HG03342 (cell line): ENCODE results near the gene DGAT2.

Experiments
- ATAC-seq: cut with Tn5 transposase; IDR thresholded peaks from one replicate; pipeline ENCODE4 v1.9.1; 2021; ENCODE audit warnings: mild to moderate bottlenecking, moderate library complexity; ENCODE audit not compliant: unreplicated experiment

The DGAT2 gene

DNA sequence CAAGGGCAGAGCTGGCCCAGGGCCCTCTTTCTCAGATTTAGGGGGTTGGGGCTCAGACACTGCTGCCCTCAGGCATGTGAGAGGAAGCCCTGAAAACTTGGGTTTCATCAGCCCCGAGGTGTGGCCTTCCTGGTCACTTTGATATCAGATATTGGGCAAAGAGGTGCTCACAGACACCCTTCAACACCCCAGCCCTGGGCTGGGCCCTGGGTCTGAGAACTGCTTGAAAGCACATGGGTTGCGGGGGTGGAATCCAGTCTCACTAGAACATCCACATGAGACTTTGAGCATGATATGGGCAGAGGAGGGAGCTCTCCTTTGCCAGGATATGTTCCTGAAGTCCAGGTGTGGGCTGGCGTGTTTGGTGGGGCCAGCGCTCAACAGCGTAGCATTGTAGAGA, 10.4 kb downstream of the DGAT2 start:
- ATAC-seq: no peak

DNA sequence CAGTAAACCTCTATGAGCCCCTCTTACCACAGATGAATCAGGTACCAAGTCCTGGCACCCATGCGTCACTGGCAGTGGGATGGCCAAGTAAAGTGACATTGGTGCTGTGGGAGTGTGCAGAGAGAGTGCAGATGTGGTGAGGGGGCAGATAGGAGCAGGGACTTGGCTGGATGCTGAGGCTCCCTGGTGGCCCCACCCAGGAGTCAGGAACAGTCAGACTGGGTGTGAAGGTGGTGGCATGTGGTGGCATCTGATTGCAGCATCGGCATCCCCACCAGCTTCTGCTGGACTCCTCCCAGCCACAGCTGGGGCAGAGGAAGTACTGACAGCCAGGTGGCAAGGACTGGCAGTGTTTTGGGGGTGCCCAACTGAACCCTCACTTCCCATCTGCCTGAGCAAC, 11.4 kb downstream of the DGAT2 start:
- ATAC-seq: no peak

DNA sequence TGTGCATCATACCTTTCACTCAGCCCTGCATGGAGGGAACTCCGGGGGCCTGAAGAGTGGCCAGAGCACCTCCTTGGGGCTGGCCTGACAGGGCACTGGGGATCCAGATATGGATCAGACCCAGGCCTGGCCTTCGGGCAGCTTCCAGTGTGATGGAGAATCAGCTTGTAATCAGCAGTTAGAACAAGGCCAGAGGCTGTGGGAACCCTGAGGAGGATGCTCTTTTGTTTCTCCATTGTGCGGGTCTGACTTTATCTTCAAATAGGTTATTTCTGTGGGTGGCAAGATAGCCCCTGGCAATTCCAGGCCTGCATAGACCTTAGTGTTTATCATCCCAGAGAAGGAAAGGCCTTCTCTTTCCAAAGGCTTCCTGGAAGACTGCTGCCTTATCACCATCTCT, 12.3 kb downstream of the DGAT2 start:
- ATAC-seq: no peak

DNA sequence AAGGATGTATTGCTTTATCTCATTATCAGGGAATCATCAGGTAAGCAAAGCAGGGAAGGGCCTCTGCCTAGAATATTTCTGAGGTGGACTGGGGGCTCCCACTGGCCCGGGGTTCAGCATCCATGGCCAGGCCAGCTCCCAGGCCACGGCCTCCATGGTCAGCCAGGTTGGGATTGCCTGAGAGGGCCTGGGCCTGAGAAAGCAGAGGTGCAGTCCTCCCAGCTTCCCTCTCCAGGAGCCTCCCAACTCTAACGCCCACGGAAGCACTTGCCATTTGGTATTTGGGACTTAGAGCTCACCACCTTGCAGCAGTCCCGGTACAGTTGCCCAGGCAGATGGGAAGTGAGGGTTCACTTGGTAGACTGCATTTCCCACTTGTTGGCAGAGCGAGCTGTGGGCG, 12.7 kb downstream of the DGAT2 start:
- no peak for ATAC-seq

DNA sequence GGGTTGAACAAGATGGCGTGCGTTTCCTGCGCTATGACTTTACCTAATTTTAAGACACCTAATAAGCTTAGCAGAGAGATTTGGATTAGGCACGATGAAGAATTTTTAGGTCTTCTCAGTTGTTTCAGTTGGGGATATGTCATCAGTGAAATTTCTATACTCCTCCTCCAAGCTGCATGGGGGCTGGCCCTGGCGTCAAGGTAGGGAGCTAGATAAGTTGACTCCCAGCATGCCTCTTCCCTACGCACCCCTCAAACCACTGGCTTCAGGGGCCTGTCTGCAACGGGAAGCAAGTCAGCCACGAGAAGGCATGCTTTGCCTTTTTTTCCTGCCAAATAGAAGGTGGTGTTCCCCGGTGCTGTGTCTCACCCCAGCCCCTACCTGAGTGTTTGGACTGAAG, 13.3 kb downstream of the DGAT2 start:
- ATAC-seq: no peak

DNA sequence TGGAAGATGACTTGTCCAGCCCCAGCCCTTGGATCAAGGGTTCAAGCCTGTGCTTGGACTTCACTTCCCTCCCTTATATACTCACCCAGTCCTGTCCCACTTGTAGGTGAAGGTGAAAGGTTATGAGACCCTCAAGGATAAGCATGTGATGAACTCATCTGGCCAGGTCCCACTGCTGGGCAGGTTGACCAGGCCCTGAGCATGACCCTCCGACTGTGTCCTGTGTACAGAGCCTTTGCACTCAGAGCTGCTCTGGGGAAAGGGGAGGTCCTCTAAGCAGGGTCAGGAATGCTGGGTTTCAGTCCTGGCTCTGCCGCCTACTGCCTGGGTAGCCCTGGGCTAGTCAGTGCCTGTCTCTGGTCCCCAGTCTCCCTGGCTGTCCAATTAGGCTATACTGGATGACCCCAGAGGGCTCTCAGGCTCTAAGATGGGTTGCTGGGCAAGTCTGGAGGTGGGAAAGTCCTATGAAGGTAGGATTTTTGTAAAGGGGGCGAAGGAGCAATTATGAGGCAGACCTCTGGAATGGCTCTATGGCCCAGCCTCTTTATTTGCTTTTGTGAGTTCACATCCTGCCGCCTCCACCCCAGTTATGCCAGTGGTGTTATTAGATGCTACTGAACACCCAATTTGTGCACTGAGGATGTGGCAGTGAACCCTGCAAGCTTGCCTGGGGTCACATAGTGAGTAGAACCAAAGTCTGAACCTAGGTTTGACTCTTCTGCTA, 14.1 kb downstream of the DGAT2 start:
- no peak for ATAC-seq

DNA sequence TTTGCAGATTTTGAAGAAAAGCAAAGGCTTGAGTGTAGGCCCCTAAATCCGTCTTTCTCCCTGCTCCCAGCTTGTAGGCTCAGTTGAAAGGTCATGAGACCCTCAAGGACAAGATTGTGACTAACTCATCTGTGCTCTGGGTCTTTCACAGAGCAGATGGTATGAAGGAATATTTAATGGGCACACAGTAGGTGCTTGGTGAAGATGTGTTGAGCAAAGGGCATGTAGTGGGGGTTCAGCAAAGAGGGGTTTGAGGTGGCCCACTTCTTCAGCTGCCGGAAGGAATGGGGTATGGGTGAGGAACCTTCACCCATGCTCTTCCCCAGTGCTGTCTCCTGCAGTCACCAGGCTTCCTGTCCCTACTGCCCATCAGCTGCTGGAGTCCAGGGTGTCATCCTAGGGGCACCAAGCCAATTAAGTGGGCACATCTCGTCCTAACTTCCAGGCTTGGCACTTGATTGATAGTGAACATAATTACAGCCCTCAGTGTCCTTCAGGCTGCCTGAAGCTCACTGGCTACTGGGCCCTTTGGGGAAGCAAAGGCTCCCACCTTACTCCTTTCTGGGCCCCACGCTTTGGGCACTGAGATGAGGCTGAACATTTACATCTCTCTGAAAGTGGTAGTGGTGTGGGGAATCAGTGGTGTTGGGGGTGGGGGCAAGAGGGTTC, 15.0 kb downstream of the DGAT2 start:
- ATAC-seq: no peak

DNA sequence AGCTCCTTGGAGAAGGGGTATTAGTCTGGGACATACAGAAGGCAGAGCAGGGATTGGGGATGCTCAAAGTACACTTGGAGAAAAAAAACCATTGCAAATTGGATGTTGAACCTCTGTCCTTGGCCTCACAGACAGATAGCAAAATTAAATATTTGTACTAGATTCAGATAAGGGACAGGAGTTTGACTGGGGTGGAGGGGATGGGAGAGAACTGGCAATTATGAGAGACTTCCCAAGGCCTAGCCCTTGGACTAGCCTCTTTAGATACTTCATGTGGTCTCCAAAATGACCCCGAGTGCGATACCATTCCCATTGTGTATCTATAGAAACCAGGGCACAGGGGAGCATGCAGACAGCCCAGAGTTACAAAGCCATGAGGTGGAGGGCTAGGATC, 15.5 kb downstream of the DGAT2 start:
- no peak for ATAC-seq

DNA sequence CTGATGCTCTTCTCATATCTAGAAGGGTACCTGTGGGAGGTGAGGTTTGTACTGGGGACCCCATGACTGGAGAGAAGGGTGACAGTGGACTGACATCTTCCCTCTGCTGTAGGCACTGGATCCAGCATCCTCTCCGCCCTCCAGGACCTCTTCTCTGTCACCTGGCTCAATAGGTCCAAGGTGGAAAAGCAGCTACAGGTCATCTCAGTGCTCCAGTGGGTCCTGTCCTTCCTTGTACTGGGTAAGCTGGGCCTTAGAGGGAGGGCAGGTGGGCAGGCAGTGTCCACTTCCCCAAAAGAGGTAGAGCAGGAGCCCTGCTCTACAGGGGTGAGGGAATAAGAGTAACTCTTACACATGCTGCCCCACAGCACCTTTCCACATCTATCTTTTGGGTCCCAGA, 15.9 kb downstream of the DGAT2 start:
- no peak for ATAC-seq

DNA sequence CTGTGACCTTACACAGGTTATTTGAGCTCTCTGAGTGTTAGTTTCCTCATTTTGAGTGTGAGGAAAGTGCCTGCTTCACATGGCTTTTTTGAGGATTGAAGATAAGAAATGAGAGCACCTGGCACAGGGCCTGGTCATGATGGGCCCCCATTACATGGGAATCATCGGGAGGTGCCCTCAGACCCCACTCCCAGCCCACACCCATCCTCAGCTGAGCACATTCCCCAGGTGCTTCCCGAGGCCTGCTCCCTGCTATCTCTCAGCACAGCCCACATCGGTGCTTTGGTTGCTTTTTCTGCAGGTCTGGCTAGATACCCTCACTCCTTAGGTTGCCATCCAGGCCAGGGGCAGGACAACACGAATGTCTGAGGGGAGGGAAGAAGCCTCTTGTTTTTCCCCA, 16.6 kb downstream of the DGAT2 start:
- ATAC-seq: no peak

DNA sequence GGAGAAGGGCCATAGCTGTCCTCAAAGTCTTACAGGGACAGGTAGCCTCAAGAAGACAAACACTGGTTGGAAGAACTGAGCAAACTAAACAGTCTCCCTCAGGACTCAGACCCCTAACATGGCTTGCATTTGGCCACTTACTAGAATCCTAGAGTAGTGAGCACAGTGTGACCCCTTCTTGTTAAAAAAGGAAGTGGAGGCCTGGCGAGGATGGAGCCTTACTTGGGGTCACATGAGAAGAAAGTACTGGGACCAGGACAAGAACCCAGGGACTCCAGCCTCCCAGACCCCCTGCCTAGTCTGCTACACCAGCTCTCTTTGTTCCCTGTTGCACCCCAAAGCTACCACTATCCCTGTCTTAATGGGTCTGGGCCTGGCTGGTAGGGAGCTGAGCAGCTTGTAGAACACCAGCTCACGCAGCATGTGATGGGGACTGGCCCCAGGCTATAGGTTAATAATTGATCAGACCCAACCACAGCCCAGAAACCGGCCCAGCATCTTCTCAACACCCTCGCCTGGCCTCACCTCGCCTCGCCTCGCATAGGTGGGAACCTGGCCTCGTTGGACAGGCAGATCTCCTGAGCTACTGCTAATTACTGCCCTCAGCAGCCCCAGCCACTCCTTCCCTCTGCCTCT, 17.6 kb downstream of the DGAT2 start:
- peak; percentile 82 for ATAC-seq

DNA sequence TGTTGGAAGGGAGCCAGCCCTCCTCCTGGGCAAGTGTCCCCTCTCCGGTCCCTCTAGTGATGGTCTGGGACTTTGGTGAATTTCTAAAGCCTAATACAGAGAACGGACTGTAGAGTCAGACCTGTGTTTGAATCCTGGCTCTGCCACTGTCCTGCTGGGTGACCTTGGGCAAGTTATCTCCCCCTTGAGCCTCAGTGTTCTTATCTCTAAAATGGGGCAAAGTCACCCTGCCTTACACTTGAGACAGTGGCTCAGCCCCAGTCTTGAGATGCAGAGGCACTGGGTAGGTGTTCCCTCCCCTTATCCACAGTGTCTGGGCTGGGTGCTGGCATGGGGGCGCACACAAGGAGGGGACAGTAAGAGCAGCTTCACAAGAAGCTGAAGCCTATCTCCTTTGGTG, 20.9 kb downstream of the DGAT2 start:
- no peak for ATAC-seq

DNA sequence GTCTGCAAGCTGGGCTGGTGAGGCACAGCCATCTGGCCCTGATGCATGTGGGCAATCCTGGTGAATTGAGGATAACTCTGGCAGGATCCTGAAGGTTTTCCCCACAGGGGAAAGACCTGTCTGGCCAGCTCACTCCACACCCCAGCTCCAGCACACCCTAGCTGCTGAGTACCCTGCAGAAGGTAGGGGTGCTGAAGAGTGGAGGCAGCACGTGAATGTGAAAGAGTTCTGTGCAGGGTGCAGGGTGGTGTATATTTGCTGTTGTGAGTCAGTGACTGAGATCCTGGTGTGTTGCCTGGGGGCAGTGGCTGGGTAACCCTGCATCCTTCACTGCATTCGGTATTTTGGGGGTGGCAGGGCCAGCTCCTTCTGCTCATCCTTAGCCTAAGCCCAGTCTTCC, 22.4 kb downstream of the DGAT2 start:
- ATAC-seq: no peak

DNA sequence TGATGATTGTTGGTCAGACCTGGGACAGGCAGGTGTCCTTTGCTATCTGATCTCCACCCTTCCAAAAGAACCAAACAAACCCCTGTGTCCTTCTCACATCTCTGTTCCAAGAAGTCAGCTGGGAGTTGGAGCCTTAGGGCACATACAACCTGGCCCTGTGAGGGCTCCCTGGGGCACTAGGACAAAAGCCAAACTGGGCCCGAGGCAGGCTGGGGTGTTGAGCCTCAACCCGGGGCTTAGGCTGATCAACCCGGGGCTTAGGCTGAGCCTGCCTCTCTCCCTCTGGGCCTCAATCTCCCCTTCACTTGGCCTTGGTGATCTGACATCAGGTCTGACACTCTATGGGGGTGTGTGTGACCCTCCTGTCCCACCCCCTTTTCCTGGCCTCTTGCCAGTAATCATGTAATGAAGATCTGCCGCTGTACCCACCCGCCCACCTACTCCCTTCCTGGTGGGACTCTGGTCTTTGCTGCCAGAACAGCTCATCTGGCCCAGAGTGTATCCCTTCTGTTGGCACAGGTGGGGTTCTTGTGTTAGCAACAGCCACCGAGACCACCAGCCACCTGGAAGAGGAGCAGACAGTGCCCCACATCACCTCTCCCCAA, 23.7 kb downstream of the DGAT2 start:
- no peak for ATAC-seq

DNA sequence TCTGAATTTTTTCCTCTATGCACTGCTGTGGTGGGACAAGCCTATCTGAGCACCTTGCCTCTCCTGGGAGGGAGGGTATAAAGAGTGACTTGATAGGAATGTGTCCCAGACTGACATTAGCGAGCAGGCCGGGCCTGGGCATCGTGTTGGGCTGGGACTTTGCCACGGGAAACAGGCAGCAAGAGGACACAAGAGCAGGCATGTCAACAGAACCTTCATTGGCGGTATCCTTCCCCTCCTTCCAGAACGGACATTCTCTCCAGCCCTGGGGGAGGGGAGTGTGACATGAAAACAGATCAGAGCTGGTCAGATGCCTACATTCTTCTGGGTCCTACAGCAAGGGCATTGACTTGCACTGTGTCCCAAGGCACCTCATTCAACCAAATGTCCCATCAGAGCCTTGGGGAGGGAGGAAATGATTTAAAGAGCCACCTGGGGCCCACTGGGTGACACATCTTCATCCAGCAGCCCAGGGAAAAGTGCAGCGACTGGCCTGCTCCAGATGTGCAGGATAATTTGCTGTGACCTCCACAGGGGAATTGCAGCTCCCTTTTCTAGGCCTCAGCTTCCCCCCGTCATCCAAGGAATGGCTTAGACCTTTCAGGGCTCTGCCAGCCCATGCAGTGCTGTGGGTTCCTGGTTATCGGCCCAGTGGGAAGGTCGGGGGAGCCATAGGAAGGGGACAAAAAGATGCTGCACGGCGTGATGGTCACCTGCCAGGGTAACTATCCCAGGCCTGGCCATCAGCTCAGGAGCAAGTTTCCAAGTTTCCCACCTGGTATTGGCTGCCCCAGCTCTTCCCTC, 24.6 kb downstream of the DGAT2 start:
- no peak for ATAC-seq

DNA sequence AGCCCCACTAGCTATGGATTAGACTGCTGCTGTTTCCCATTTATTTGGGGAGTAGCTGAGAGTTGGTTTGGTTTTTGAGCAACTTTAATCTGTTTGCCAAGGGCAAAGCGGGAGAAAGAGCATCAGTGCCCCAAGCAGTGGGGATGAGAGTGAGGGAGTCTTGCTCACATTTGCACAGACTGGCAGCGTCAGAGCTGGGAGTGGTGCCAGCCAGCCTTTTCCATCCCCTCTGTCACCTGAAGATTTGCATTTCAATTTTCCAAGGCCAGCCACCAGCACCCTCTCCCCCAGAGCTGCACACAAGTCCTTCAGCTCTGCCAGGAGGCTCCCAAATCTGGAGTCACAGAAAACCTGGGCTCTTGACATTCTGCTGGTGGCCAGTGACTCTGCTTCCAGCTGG, 25.4 kb downstream of the DGAT2 start:
- ATAC-seq: no peak

DNA sequence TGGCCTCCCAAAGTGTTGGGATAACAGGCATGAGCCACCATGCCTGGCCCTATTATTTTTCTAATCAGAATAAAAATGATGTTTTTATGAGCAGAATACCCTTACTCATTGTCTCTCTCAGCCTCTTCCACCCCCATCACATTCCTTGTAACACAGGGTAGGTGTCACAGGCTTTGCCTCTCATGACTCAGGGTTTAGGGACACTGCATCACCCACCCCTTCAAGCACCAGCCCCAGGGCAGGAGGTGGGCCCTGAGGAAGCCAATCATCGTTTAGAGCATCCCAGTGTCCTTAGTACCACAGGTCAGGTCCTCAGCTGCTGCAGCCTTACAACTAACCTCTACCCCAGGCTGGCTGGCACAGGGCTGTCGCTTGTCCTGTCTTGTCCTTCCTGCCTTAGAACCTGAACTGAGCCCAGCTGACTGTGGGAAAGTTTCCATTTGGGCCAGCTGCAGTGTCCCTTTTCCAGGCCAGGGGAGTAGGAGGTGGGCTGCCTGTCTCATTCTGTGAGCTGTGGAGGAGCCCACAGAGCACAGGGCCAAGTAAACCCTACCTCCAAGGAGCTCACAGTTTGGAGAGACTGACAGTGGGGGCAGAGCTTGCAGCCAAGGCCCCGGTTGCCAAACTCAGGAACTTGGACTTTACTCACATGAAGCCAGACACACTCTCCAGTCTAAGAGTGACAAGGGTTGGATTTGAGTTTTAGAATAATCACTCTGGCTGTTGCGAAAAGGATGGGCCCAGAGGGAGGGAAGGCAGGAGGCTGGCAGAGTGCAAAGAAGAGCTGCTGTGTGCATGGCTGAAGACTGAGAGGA, 26.9 kb downstream of the DGAT2 start:
- no peak for ATAC-seq

DNA sequence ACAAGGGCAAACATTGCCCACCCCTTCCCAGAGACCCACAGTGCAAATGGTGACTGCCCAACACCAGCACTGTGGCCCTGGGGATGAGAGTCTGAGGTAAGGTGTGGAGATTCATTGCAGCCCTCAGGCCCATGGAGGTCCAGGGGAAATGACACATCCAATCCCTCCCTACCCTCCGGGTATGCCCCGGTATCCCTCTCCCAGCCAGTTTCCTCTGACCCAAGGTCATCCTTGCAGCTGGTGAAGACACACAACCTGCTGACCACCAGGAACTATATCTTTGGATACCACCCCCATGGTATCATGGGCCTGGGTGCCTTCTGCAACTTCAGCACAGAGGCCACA, 27.5 kb downstream of the DGAT2 start:
- no peak for ATAC-seq

DNA sequence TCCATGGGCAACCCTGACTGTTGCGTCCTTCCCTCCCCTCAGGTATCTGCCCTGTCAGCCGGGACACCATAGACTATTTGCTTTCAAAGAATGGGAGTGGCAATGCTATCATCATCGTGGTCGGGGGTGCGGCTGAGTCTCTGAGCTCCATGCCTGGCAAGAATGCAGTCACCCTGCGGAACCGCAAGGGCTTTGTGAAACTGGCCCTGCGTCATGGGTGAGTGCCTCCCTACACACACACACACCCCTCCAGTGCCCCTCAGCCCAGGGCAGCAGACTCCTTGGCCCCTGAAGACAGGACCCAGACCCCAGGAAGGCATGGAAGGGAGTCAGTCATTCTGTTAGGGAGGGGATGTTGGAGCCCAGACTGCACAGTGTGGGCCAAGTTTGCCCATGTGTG, 28.5 kb downstream of the DGAT2 start:
- ATAC-seq: peak; percentile 56

DNA sequence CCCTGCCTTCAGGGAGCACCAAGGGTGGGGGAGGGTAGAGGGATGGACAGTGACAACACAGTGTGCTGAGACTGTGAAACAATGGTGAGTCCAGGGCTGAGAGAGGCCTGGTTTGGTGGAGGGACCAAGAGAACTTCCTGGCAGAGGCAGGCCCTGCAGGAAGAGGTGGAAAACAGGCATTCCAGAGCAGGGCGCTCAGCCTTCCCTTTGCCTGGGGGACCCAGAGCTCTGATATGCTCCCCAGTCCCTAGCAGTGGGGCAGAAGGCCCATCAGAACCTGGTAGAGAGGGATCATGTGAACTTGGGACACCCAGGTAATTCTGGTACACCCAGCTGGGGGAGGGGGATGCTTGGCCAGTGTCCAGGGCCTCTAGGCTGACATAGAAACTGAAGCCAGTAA, 29.2 kb downstream of the DGAT2 start:
- no peak for ATAC-seq
